Left renal pelvis (tissue), 4 donors: ENCODE results near the gene CUX1. TPM values are rescaled to one million over a fixed set of nuclear protein-coding genes. Genes with fewer than 3 reads are reported as not detected.
"Not testable (repeated sequence)": the region's sequence is repeated elsewhere in the genome, so short reads cannot be mapped to it uniquely, and the experiment has no call there.

Experiments used
- DNase-seq, 4 donors: peaks; one replicate each; pipeline ENCODE4 v3.0.0-alpha.2; 2013; ENCODE audit warnings: low read depth in 4 of 4, low spot score in 3 of 4
- polyA plus RNA-seq, 4 donors: library from polyadenylated mRNA; unstranded; fragments of 120-200 nt; gene quantifications; one replicate each; pipeline ENCODE4 v1.2.1, GENCODE V29; 2013; ENCODE audit not compliant: insufficient read length in 4 of 4

The CUX1 gene
- polyA plus RNA-seq, 4 donors: 66.7 to 114 (median 96.4) TPM

DNA sequence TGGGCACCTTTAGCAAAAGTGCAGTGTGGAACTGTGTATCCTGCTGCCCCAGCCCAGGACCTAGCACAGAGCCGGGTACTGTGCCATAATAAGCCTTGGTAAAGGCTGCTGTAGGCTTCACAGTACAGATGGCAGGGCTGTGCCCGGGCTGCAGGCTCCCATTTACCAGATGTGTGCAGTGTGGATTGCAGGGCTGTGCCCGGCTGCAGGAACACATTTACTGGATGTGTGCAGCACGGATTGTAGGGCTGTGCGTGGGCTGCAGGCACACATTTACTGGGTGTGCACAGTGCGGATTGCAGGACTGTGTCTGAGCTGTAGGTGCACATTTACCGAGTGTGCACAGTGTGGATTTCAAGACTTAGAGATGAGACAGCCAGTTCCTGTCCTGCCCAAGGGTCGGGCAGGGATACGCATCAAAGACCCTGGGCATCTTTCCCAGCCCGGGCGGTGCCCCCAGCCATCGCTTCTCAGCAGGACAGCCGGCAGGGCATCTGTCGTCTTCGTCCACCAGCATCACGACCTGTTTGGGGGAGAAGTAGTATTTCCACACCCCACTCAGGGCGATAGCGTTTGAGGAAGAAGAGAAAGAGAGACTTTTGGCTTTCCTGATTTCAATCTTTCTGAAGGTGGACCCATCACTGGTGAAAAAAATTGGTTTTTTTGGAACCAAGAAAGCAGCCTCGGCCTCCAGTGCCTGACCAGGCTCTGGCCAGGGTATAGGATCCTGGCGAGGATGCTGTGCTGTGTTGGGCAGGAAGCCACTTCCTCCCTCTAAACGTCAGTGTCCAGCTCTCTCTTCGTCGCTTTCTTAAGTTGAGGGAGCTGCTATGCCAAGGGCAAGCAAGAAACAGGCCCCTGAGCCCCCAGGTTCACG, 180.8 kb downstream of the CUX1 start:
- DNase-seq: no peak

DNA sequence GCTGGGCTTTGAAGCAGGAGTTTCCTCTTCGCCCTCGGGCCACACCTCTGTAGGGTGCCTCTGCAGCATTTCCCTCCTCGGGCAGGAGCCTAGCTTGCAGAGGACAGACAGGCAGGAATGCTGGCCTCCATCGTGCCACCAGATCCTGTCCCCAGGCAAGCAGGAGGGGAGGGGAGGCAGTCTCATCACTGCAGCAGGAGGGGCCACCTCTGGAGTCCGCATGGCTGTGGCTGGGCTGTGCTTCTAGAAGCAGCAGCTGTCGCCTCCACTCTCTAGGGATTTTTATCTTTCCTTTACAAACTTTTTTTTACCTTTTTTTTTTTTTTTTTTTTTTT, 181.4 kb downstream of the CUX1 start:
- no peak for DNase-seq

DNA sequence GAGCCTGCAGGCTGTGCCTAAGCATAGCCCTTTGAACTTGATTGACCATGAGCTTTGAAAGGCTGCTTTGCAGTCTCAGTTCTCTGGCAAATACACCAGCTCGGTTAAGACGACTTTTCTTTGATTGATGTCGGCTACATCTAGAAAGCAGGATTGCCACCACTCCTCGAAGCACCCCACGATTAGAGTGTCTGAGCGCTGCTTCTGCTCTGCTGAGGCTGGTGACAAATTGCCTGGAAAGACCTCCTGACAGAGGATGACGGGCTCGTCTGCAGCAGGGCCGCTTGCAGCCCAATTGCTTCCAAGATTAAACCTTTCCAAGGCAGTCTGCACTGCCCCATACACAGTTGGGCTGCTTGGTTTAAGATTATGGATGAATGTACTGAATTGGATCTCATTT, 182.0 kb downstream of the CUX1 start:
- no peak for DNase-seq

DNA sequence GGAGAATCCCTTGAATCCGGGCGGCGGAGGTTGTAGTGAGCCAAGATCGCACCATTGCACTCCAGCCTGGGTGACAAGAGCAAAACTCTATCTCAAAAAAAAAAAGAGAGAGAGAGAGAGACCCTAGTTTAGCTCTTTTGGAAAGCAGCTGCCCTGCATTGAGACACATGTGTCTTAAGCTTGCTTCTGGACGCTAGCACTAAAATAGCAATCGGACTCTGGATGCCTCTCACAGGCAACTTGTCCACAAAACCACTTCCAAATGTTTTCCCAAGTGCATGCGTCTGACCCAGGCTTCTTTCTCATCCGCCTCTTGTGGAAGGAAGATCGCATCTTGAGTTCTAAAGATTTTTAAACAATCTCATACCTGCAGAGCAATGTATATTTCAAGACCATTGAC, 182.7 kb downstream of the CUX1 start:
- no peak for DNase-seq

DNA sequence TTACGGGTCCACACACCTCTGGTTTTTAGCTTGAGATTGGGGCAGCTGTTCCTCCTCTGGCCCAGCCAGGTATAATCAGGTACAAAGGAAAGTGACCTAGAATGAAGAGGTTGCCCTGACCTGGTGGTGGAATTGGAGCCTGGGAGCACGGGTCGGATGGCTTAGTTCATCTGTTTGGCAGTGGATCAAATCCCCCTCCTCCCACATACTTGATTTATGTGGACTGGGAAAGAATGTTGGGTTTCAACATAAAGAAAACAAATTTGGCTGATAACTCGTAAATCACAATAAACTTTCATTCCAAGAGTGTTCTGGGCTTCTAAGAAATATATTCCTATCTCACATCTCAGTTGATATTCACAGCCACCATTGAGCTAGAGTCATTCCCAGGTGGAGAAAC, 186.8 kb downstream of the CUX1 start:
- DNase-seq: no peak

DNA sequence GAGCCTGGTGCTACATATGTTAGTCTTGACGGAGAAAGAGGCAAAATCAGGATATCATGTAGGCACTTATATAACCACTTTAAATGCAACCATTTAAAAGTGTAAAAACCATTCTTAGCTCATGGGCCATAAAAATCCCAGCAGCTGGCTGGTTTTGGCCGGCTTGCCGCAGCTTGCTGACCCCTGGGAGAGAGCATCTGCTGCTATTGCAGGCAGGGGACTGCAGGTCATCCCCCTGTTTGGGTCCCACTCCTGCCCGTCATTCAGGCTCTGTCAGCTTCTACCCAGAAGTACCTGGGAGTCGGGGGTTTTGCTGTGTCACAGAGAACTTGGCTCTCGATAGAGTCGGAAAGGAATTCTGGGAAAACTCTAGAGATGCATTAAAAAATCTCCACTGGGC, 187.4 kb downstream of the CUX1 start:
- DNase-seq: no peak

DNA sequence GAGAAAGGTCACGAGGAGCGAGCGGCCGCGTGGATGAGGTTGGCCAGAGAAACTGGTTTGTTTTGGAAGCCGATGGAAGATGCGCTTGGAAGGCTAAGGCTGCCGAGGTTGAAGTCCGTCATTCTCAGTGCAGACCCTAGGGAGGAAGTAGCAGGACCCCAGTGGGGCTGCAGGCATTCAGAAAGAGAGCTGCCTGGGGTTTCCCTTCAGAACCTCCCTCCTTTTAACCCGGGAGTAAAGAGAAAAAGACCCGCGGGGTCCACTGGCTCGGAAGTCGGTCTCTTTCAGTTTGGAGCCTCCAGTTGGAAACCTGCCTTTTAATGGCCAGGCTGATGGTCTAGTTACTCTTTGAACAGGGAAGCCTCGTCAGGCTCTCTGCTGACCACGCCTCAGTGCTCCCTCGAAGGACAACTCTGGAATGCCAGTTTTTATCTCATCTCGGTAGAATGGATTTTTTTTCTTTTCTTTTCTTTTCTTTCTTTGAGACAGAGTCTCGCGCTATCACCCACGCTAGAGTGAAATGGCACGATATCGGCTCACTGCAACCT, 188.6 kb downstream of the CUX1 start:
- no peak for DNase-seq

DNA sequence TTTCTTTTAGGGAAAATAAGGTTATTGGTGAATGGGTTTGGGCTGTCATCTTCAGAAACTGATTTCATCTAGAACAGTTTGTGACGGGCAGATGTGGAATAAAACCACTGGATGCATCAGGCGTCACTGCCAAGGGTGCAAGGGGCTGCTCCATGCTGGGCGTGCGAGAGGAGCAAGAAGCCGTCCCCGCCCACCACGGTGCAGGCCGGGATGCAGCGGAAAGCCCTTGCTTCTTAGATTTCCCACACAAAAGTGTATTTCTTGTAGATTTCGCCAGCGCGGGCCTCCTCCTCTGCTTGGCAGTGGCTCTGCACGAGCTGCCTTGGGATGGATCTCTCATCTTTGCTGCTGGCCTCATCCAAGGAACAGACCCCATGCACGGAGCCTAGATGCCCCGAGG, 189.3 kb downstream of the CUX1 start:
- DNase-seq: no peak

DNA sequence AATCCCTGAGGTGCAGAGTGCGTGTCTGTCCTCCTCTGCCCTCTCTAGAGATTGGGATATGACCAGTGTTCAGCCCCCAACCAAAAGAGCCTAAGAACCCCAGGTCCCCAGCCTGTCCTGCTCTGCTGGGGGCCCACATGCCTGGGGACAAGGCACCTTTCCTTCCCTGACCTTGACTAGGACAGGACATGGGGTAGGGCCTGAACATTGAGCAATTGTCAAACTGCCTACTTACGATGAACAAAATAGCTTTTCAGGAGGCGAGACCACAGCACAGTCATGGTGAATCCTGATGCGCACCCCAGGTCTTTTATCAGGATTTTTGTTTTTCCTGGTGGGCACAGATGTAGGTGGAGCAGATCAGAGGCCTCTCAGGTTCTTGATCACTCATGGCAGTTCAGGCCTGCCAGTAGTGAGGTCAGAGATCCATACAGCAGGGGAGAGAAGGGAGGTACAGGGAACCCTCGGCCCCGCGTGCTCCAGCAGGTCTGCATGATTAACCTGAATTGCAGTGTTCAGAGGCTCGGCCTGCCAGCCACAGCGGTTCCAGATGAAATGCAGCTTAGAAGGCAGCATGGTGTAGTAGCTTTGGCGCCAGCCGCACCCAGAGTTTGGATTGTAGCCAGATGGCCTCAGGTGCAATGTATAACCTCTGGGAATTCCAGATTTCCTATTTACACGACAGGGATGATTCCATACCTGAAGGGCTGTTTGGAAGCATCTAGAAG, 191.3 kb downstream of the CUX1 start:
- no peak for DNase-seq

DNA sequence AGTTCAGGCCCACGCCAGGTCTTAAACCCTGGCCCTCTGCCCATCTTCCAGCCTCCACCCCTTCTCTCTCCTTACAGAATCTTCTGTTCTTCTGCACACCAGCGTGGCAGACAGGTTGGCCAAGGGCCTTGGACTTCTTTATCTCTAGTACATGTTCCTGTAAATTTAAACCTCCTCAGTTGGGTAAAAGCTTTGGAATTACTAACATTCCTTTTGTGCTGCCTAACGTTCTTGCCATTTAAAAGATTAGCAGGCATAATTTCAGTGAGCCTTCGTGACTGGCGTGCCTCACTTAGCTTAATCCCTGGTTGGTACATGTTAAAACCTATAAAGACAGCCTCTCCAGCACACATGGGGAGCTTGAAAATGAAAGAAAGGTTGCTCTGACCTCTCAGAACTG, 192.2 kb downstream of the CUX1 start:
- no peak for DNase-seq

DNA sequence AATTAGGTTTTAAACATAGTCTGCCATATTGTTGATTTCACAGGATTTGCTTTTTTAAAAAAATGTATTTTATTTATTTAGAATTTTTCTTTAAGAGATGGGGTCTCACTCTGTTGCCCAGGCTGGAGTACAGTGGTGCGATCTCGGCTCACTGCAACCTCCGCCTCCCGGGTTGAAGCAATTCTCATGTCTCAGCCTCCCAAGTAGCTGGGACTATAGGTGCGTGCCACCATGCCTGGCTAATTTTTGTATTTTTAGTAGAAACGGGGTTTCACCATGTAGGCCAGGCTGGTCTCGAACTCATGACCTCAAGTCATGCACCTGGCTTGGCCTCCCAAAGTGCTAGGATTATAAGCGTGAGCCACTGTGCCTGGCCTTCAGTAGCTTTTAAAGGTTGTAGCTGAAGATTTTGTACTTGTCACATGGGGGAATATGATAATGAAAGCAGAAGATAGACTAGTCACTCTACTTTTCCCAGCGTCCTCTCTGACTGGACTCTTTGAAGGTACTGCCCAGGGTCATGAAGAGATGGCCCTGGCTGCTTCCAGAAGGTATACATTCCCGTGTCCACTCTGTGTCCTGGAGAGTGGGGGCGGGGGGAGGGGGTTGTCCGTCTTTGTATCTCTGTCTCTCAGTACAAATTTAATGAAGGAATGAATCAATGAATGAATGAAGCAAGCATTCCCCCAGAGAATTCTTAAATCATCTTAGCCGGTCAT, 194.8 kb downstream of the CUX1 start:
- not testable (repeated sequence) for DNase-seq

DNA sequence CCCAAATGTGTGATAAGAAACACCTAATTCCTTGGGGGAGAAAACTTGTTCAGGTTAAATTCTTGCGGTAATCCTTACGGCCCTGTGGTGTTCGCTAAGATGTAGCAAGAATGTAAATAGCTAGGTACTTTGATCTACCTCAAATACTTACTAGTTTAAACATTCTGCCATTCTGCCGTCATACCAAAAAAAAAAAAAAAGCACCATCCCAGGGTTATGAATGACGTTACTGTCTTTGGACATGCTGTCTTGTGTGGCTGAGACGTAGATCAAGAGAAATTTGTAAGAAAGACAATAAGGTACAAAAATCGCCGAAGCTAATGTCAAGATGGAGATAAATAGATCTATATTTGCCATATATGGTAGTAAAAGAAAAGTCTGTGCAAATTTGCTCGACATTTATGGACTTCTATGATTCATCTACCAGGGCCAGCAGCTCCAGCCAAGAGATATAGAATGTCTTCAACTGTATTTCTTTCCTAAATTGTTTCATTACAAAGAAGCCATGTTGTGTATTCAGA, 195.6 kb downstream of the CUX1 start:
- no peak for DNase-seq

DNA sequence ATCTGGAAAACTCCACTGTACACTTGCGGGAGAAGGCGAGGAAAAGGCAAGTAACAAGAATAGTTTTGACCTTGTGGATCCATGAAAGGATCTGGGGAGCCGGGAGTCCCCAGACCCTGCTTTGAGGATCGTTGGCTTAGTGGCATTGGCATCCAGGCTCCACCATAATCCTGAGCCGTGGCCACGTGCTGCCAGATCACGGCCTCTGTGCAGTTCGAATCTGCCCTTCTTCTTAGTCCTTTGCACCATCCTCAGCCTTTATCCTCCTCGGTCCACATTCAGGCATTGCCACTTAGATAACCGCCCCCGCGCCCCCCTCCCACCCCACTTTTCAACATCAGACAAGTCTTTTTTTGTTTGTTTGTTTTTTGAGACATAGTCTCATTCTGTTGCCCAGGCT, 201.4 kb downstream of the CUX1 start:
- DNase-seq: no peak

DNA sequence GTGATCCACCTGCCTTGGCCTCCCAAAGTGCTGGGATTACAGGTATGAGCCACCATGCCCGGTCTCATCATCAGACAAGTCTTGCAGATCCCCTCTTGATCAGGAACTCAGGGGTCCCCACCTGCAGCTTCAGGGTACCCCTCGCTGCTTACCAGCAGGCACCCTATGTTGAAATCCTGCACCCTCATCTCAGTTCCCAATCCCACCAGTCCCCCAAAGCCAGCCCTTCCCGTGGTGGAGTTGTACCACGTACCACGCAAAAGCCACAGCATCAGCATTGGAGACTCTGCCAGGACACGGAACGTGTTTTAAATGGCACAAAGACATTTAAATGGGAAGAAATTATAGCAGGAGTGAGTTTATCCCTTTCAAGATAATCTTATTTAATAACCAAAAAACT, 202.0 kb downstream of the CUX1 start:
- no peak for DNase-seq

DNA sequence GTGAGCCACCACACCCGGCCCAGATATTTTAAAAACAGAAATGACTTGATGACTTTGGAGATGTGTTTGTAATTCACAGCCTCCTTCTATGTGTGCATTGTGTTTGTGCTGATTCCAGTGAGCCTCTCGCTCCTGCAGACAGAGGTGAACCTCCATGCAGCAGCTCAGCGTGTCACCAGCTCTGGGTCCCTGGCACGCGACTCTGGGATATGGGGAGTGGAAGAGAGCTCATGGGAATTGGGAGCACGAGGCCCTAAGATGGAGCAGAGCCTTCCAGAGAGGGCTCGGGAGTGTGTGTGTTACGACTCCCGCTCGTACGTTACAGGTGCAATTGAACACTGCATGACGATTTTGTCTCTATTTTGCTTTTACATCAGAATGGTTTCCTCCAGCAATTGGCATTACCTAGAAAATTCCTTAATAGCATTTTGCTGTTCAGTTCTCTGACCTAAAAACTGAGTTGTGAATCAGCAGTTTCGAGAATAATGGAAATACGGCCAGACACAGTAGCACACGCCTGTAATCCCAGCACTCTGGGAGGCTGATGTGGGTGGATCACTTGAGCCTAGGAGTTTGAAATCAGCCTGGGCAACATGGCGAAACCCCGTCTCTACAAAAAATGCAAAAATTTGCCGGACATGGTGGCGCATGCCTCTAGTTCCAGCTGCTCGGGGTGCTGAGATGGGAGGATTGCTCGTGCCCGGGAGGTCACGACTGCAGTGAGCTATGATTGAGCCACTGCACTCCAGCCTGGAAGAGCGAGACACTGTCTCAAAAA, 204.6 kb downstream of the CUX1 start:
- no peak for DNase-seq

DNA sequence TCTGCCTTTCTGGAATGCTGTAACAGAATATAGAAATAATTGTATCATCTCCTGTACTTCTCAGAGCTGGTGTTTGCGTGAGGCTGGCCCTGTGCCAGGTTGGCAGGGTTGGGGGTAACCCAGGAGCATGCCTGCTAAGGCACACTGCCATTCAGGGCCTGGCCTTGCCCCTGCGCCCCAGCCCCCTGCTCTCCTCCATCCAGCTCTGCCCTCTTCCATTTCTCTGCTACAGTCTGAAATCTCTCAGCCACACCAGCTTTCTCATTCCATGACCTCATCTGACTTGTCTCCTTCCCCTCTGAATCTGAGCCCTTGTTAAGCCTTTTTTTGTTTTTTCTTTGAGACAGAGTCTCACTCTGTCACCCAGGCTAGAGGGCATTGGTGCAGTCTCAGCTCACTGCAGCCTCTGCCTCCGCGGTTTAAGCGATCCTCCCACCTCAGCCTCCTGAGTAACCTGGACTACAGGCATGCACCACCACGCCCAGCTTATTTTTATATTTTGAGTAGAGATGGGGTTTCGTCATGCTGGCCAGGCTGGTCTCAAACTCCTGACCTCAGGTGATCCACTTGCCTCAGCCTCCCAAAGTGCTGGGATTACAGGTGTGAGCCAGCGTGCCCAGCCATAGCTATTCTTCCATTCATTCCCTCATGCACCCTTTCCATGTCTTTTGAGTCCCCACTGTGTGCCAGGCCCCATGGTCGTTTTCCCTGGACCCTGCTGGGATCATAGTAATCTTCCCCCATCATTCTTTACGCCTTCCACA, 206.8 kb downstream of the CUX1 start:
- DNase-seq: no peak

DNA sequence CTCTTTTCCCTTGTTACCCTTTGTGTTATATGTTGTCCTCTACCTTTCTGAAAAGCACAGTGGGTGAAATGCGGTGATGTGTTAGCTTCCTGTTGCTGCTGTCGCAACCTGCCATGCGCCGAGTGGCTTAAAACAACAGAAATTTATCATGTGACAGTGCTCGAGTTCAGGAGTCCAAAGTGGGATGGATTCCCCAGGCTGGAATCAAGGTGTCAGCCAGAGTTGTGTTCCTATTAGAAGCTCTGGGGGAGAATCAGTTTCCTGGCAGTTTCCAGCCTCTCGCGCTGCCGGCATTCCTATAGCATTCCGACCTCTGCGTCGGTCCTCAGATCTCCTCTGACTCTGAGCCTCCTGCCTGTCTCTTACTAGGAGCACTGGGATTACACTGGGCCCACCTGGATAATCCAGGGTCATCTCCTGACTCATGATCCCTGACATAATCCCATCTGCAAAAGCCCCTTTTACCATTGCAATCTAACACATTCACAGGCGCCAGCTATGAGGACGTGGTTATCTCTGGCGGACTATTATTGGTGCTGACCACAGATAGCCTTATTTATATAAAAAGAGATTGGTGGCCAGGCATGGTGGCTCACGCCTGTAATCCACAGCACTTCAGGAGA, 207.5 kb downstream of the CUX1 start:
- no peak for DNase-seq

DNA sequence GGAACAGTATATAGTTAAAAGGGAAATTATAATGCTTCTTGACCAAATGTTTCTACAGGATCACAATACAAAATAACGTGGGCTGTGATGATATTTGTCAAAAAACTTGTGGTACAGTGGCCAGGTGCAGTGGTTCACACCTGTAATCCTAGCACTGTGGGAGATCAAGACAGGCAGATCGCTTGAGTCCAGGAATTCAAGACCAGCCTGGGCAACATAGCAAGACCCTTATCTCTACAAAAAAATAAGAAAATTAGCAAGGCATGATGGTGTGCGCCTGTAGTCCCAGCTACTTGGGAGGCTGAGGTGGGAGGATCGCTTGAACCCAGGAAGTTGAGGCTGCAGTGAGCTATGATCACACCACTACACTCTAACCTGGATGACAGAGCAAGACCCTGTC, 208.4 kb downstream of the CUX1 start:
- not testable (repeated sequence) for DNase-seq

DNA sequence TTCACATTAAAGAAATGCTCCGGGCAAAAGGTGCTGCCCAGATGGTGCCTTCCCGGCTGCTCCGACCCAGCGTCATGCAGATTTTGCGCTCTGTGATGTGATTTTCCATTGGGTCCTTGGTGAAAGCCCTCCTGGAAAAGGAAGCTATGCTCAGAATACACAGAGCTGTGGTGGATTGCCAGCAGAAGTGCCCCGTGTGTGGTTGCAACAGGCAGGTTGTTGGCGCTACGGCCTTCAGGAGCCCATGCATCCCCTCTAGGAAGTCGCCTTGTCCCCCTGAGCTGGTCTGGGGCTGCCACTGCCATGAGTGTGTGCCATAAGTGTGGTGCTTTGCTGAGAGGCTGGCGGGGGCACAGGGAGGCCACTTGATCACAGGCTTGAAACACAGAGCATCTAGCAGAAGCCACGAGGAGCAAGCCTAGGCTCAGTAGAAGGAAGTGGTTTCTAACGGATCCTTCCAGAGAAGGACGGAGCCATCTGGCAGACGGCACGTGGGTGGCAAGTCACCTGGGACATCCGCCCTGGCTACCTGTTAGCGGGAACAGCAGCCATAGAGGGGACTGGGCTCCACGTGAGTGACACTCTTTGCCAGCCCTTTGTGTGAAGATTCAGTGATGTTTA, 210.9 kb downstream of the CUX1 start:
- no peak for DNase-seq
